Nephron (organoid): ENCODE results near the gene KIF1B.

Source experiments
- H3K27ac Mint-ChIP-seq, 3 experiments: 2 replicates each; pipeline ENCODE4 v1.8.0; 2020; ENCODE audit warnings: mixed read lengths in 3 of 3, mild to moderate bottlenecking in 2 of 3, moderate library complexity in 1 of 3
- H3K27me3 Mint-ChIP-seq: 2 replicates; pipeline ENCODE4 v1.8.0; 2021; ENCODE audit warnings: low read depth, mild to moderate bottlenecking, moderate library complexity, mixed read lengths
- H3K36me3 Mint-ChIP-seq: 2 replicates; pipeline ENCODE4 v1.8.0; 2020; ENCODE audit warnings: low read depth, mixed read lengths
- H3K4me1 Mint-ChIP-seq: 2 replicates; pipeline ENCODE4 v1.8.0; 2020; ENCODE audit warnings: mixed read lengths
- H3K4me3 Mint-ChIP-seq, 3 experiments: 2 replicates each; pipeline ENCODE4 v1.8.0; 2020; ENCODE audit warnings: mild to moderate bottlenecking in 3 of 3, mixed read lengths in 3 of 3, moderate library complexity in 2 of 3
- H3K9me3 Mint-ChIP-seq: 2 replicates; pipeline ENCODE4 v1.8.0; 2020; ENCODE audit warnings: mixed read lengths
- TF ChIP-seq, protein P1 (sequence below), 3 experiments: fragments of 200-600 bp; sonication (generic); IDR thresholded peaks; one replicate each; pipeline ENCODE4 v1.5.0; 2021; ENCODE audit warnings: antibody characterized with exemption in 3 of 3; ENCODE audit not compliant: unreplicated experiment in 3 of 3

Gene KIF1B

DNA sequence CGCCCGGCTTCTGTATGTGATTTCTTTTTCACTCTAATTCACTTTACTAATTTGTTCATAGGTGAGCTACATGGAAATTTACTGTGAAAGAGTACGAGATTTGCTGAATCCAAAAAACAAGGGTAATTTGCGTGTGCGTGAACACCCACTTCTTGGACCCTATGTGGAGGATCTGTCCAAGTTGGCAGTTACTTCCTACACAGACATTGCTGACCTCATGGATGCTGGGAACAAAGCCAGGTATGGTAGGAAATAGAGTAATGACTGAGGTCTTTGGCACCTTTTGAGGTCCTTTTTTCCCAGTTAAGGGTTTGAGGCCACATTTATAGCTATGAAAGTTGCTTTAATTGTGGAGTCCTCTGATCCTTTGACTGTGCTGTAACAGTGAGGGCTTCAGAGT, 56.9 kb downstream of the KIF1B start:
- no peaks in the 10 kb centered on the region for H3K4me1 Mint-ChIP-seq
- H3K27ac Mint-ChIP-seq: no peak overlapping the region
- peaks cover 62% of the 10 kb centered on the region for H3K36me3 Mint-ChIP-seq
- TF ChIP-seq, protein P1, sequence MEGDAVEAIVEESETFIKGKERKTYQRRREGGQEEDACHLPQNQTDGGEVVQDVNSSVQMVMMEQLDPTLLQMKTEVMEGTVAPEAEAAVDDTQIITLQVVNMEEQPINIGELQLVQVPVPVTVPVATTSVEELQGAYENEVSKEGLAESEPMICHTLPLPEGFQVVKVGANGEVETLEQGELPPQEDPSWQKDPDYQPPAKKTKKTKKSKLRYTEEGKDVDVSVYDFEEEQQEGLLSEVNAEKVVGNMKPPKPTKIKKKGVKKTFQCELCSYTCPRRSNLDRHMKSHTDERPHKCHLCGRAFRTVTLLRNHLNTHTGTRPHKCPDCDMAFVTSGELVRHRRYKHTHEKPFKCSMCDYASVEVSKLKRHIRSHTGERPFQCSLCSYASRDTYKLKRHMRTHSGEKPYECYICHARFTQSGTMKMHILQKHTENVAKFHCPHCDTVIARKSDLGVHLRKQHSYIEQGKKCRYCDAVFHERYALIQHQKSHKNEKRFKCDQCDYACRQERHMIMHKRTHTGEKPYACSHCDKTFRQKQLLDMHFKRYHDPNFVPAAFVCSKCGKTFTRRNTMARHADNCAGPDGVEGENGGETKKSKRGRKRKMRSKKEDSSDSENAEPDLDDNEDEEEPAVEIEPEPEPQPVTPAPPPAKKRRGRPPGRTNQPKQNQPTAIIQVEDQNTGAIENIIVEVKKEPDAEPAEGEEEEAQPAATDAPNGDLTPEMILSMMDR (IDR thresholded peaks at IDR 0.05; ENCODE audit: unreplicated experiment in 3 of 3): no peak
- no peaks in the 10 kb centered on the region for H3K27me3 Mint-ChIP-seq
- no peak overlapping the region for H3K4me3 Mint-ChIP-seq
- no peaks in the 10 kb centered on the region for H3K9me3 Mint-ChIP-seq

- Mint-ChIP-seq H3K27me3 (no peaks in the 10 kb centered on the region), H3K36me3 (peaks cover 62% of the 10 kb centered on the region), H3K4me1 (no peaks in the 10 kb centered on the region), H3K4me3 (no peak overlapping the region), H3K9me3 (no peaks in the 10 kb centered on the region), H3K27ac (no peak overlapping the region)
- TF ChIP-seq, protein P1 (IDR thresholded peaks at IDR 0.05; ENCODE audit: unreplicated experiment in 3 of 3): no peak
These were observed 57.6 kb downstream of the KIF1B start for GRCh38 chr1:10267921-10268320.

- no peaks in the 10 kb centered on the region for H3K4me1 Mint-ChIP-seq
- H3K4me3 Mint-ChIP-seq: no peak overlapping the region
- no peaks in the 10 kb centered on the region for H3K27me3 Mint-ChIP-seq
- H3K27ac Mint-ChIP-seq: no peak overlapping the region
- H3K9me3 Mint-ChIP-seq: no peaks in the 10 kb centered on the region
- H3K36me3 Mint-ChIP-seq: peaks cover 64% of the 10 kb centered on the region
- TF ChIP-seq, protein P1 (IDR thresholded peaks at IDR 0.05; ENCODE audit: unreplicated experiment in 3 of 3): no peak
These were observed 60.7 kb downstream of the KIF1B start for GRCh38 chr1:10271090-10271489.

- Mint-ChIP-seq H3K9me3 (no peaks in the 10 kb centered on the region), H3K4me3 (no peak overlapping the region), H3K36me3 (peaks cover 62% of the 10 kb centered on the region), H3K27me3 (no peaks in the 10 kb centered on the region), H3K27ac (no peak overlapping the region), H3K4me1 (no peaks in the 10 kb centered on the region)
- TF ChIP-seq, protein P1 (IDR thresholded peaks at IDR 0.05; ENCODE audit: unreplicated experiment in 3 of 3): no peak
These were observed 61.5 kb downstream of the KIF1B start for GRCh38 chr1:10271869-10272268.

- H3K4me3 Mint-ChIP-seq: no peak overlapping the region
- H3K27ac Mint-ChIP-seq: no peak overlapping the region
- no peaks in the 10 kb centered on the region for H3K4me1 Mint-ChIP-seq
- peaks cover 58% of the 10 kb centered on the region for H3K36me3 Mint-ChIP-seq
- no peaks in the 10 kb centered on the region for H3K27me3 Mint-ChIP-seq
- TF ChIP-seq, protein P1 (IDR thresholded peaks at IDR 0.05; ENCODE audit: unreplicated experiment in 3 of 3): no peak
- H3K9me3 Mint-ChIP-seq: no peaks in the 10 kb centered on the region
These were observed 61.9 kb downstream of the KIF1B start for GRCh38 chr1:10272274-10272673.

DNA sequence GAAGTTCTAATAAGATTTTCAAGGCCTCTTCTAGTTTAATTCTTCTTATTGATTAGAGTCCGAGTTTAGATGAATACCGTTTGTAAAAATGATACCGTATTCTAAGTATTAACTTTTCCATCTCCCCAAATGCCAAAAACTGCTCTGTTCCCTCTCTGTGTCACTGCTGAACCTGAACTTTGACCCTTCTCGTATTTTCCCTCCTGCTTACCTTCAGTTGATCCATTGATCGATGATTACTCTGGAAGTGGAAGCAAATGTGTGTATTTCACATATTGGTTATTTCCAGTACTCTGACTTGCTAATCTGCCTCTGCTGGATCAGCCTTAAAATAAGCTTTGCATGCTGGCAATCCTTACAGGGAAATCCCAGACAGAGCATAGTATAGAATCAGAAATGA, 68.5 kb downstream of the KIF1B start:
- Mint-ChIP-seq H3K4me3 (no peak overlapping the region), H3K4me1 (no peaks in the 10 kb centered on the region), H3K36me3 (peaks cover 64% of the 10 kb centered on the region), H3K9me3 (no peaks in the 10 kb centered on the region), H3K27me3 (no peaks in the 10 kb centered on the region), H3K27ac (no peak overlapping the region)
- TF ChIP-seq, protein P1 (IDR thresholded peaks at IDR 0.05; ENCODE audit: unreplicated experiment in 3 of 3): no peak
